B cell (primary cell): ENCODE results near the gene ARHGEF7.

Experiments used
- EZH2 ChIP-seq: IDR thresholded peaks from 2 replicates; pipeline ENCODE4 v1.6.1; 2012; ENCODE audit warnings: borderline replicate concordance, low read depth, mild to moderate bottlenecking, moderate library complexity, low read length; ENCODE audit not compliant: insufficient read depth, poor library complexity, severe bottlenecking
- TF ChIP-seq, protein P1 (sequence below): fragments of 200-600 bp; IDR thresholded peaks from one replicate; pipeline ENCODE4 v1.8.0; 2022; ENCODE audit warnings: antibody characterized with exemption, mild to moderate bottlenecking

DNA sequence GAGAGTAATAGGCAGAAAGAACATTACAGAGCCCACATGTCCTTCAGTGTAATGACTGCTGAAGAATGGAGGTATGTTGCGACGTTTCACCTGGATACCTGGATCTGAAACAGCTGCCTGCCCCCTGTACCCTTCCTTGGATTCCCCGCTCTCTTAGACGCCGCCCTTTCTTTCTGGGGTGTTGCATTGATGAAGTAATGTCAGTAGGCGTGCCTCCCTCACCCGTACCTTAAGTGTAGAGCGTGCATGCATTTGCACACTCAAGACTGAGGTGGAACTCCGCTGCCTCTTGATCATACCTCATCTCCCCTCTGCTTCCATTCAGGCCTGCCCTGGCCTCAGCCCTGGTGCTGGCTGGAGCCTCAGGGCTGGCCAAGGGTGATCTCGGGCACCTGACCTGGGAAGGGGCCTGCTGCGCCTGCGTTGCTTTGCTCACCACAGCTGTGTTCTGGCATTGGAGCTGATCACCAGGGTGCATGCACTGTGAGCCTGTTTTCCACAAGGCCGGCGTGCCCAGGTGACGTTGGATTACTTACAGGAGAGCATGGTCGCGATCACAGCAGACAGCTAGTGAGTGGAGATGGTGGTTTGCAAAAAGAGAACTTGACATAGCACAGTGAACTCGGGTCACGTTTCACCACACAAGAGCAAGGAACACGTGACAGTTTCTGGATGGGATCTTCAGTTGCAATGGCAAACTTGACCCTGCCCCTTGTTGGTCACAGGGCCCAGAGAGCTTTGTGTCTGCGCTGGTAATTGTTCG is 99.0 kb downstream of the ARHGEF7 start:
- TF ChIP-seq, protein P1, sequence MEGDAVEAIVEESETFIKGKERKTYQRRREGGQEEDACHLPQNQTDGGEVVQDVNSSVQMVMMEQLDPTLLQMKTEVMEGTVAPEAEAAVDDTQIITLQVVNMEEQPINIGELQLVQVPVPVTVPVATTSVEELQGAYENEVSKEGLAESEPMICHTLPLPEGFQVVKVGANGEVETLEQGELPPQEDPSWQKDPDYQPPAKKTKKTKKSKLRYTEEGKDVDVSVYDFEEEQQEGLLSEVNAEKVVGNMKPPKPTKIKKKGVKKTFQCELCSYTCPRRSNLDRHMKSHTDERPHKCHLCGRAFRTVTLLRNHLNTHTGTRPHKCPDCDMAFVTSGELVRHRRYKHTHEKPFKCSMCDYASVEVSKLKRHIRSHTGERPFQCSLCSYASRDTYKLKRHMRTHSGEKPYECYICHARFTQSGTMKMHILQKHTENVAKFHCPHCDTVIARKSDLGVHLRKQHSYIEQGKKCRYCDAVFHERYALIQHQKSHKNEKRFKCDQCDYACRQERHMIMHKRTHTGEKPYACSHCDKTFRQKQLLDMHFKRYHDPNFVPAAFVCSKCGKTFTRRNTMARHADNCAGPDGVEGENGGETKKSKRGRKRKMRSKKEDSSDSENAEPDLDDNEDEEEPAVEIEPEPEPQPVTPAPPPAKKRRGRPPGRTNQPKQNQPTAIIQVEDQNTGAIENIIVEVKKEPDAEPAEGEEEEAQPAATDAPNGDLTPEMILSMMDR: no peak
- no peak for TF ChIP-seq EZH2
